ENCODE measurements around the gene SLC27A3.

The SLC27A3 gene

GRCh38 chr1:153801786-153802697 is 26.8 kb downstream of the SLC27A3 start:
- FAIRE-seq, result no peak
- TF ChIP-seq, protein P1, sequence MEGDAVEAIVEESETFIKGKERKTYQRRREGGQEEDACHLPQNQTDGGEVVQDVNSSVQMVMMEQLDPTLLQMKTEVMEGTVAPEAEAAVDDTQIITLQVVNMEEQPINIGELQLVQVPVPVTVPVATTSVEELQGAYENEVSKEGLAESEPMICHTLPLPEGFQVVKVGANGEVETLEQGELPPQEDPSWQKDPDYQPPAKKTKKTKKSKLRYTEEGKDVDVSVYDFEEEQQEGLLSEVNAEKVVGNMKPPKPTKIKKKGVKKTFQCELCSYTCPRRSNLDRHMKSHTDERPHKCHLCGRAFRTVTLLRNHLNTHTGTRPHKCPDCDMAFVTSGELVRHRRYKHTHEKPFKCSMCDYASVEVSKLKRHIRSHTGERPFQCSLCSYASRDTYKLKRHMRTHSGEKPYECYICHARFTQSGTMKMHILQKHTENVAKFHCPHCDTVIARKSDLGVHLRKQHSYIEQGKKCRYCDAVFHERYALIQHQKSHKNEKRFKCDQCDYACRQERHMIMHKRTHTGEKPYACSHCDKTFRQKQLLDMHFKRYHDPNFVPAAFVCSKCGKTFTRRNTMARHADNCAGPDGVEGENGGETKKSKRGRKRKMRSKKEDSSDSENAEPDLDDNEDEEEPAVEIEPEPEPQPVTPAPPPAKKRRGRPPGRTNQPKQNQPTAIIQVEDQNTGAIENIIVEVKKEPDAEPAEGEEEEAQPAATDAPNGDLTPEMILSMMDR (IDR thresholded peaks at IDR 0.05; ENCODE audit: insufficient read depth, missing control alignments), result no peak
- DNase-seq (ENCODE audit: insufficient read length, low spot score), result no peak

GRCh38 chr1:153803470-153804056 is 28.4 kb downstream of the SLC27A3 start:
- DNase-seq (ENCODE audit: insufficient read length, low spot score), result no peak
- no peak for FAIRE-seq
- TF ChIP-seq, protein P1 (IDR thresholded peaks at IDR 0.05; ENCODE audit: insufficient read depth, missing control alignments), result no peak

DNA sequence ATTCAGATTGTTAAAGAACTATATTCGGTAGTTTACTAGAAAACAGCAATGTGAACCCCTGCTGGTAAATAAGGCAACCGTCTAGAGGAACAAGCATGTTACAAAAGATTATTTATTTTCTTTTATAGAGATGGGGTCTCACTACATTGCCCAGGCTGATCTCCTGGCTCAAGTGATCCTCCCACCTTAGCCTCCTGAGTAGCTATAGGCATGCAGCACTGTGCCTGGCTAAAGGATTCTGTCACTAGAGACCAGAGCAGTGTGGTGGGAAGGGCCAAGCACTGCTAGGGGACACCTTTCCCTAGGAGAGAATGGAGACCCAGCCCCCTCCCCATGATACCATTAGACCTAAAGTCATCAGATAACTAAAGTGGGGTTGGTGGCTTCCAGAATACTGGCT is 28.9 kb downstream of the SLC27A3 start:
- FAIRE-seq (no peak), DNase-seq (ENCODE audit: insufficient read length, low spot score) (no peak)
- TF ChIP-seq, protein P1 (IDR thresholded peaks at IDR 0.05; ENCODE audit: insufficient read depth, missing control alignments), result no peak

GRCh38 chr1:153805042-153805745 is 30.0 kb downstream of the SLC27A3 start:
- TF ChIP-seq, protein P1 (IDR thresholded peaks at IDR 0.05; ENCODE audit: insufficient read depth, missing control alignments), result no peak
- FAIRE-seq (no peak), DNase-seq (ENCODE audit: insufficient read length, low spot score) (no peak)

DNA sequence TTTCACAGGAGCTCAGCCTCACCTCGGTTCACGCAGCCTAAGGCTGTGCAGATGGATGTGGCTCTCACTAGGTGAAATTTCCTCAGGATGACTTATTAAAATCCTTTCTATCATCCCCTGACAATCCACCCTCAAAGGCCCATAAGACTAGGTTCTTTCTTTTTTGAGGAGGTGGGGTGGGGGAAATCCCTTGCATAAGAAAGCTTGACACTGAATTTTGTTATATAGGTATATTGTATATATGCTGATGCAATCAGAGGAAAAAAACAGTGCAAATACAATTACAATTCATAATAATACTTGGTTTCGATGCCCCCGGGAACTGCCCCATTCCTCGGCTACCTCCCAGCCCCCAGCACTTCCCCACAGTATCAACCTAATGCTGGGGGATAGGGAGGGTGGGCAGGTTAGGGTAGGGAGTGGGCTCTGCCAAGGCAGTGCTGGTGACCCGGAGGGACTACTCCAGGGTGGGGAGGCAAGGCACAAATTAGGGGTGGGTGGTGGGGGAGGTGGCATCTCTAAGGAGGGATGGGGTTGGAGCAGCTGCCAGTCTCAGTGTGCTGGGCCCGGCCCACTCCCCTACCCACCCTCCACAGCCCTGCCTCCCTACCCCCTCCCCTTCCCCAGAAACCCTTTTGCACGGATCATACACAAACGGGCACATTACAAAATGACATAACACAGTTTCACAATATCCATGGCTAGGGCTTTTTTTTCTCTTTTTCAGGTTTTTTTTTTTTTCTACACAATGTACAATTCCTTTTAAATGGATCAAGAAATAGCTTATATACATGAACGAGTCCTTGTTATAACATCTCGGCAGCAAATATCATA is 30.9 kb downstream of the SLC27A3 start:
- no peak for FAIRE-seq
- TF ChIP-seq, protein P1 (IDR thresholded peaks at IDR 0.05; ENCODE audit: insufficient read depth, missing control alignments), result no peak
- DNase-seq (ENCODE audit: insufficient read length, low spot score), result no peak

- TF ChIP-seq, protein P1 (IDR thresholded peaks at IDR 0.05; ENCODE audit: insufficient read depth, missing control alignments), result no peak
- no peak for FAIRE-seq
- DNase-seq (ENCODE audit: insufficient read length, low spot score), result no peak
Observed at GRCh38 chr1:153816283-153816889, 41.2 kb downstream of the SLC27A3 start.
